DMS114 treated with DMSO at 0.1 percent for 48 hours (cell line): Measurements from ENCODE around the gene PDCD1LG2.
"Not testable (repeated sequence)": the region's sequence is repeated elsewhere in the genome, so short reads cannot be mapped to it uniquely, and the experiment has no call there.

Experiments used
- DNase-seq: peaks from one replicate; lab custom pipeline; 2025; ENCODE audit not compliant: unreplicated experiment; lab: John Stamatoyannopoulos, UW

PDCD1LG2 gene

DNA sequence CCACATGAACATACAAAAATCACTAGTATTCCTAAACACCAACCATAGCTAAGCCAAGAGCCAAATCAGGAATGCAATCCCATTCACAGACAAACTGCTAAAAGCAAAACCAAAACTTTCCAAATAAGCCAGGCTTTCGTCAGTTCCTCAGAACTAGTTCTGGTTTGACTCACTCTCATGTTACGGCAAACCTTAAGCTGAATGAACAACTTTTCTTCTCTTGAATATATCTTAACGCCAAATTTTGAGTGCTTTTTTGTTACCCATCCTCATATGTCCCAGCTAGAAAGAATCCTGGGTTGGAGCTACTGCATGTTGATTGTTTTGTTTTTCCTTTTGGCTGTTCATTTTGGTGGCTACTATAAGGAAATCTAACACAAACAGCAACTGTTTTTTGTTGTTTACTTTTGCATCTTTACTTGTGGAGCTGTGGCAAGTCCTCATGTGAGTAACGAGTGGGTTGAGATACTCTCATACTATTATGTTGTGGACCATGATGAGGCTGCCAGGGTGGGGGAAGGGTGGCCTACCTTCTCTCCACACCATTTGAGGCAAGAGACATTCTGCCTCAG is at the start of gene PDCD1LG2:
Gene PDCD1LG2, plus strand, starts transcription at position 172 of the 572 bp plus-strand sequence. CDS start 12,016 bp downstream, outside the sequence.
- DNase-seq = no peak

GRCh38 chr9:5464831-5465330 is 45.5 kb upstream of the PDCD1LG2 start:
- DNase-seq = not testable (repeated sequence)

GRCh38 chr9:5466005-5466404 is 44.3 kb upstream of the PDCD1LG2 start:
- DNase-seq = no peak

DNA sequence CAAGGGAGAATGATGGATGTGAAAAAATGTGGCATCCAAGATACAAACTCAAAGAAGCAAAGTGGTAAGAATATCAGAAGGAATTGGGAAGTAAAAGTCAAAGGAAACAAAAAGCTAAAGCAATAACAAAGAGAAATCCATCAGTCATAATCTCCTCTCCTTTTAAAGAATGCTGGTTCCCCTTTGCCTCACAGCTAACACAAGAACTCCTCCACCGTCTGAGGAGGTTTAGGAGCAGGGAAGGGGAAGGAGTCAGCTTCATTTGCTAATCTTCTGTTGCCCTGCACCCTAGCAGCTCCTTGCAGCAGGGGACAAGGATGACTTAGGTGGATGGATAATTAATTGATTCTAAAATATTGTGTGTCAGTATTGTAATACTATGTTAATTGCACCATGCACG is 43.6 kb upstream of the PDCD1LG2 start:
- DNase-seq = no peak

- DNase-seq = no peak
Measured at GRCh38 chr9:5468850-5469249, 41.5 kb upstream of the PDCD1LG2 start.

GRCh38 chr9:5470122-5470521 is 40.2 kb upstream of the PDCD1LG2 start:
- DNase-seq = no peak

GRCh38 chr9:5470816-5471215 is 39.5 kb upstream of the PDCD1LG2 start:
- DNase-seq = no peak

GRCh38 chr9:5475611-5476010 is 34.7 kb upstream of the PDCD1LG2 start:
- not testable (repeated sequence) for DNase-seq

GRCh38 chr9:5478206-5478605 is 32.1 kb upstream of the PDCD1LG2 start:
- DNase-seq = no peak

DNA sequence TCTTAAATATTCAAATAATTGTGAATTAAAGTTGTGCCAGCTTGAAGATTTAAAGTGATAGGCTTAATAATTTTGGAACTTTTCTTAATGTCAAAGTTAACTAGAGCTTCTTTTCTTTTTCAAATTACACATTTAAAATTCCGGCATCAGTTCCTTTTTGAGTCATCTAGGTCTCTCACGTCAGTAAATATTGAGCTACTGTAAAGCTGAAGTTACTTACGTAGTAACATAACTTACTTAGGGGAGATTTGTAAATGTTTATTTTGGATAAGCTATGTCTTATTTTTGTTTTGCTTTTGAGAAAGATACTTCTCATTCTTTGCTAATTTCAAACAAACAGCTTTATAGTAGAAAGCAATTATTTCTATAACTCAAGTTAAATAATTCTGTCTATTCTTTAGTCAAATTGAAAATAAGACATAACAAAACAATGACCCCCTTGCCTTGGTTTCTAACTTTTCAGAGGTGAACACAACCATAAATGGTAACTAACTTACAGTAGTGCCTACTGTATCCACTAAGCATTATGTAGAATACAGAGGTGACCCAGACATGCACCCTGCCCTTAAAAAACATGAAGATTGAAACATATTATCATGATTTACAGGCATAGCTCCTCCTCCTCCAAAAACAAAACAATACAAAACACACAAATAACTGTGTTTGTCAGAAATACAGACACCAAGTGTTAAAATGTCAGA is 30.2 kb upstream of the PDCD1LG2 start:
- no peak for DNase-seq

DNA sequence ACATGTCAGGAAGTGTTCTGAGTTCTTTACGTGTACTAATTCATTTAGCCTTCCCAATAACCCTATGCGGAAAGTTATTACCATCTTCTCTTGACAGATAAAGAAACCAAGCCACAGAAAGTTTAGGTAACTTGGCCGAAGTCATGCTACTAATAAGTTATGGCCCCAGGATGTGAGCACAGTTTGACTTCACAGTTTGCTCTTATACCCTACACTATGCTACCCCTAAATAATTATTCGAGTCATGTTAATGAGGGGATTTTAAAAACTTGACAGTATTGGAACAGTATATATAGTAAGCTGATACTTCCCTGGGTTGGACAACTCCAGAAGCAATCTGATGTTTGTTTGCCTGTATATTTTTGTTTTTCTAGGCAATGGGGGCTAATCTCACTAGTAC is 29.4 kb upstream of the PDCD1LG2 start:
- no peak for DNase-seq

- DNase-seq = no peak
Measured at GRCh38 chr9:5481322-5482040, 28.9 kb upstream of the PDCD1LG2 start.

GRCh38 chr9:5482194-5482593 is 28.1 kb upstream of the PDCD1LG2 start:
- no peak for DNase-seq

DNA sequence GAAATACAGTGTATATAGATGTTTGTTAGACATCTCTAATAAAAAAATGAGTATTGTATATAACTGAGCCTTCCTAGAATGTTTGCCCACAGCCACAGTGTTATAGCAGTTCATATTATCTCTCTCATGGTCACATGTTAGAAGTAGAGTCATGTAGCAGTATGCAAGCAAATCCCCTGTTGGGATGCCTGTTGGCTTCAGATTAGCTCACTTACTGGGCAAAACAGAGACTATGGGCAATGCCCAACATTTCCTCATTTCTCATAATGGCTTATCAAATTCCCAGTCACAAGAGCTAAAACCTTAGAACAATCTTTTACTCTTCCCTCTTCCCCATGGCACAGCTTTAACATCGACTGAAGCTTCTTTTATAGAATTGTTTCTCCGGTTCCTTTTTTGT is 27.0 kb upstream of the PDCD1LG2 start:
- DNase-seq = no peak

DNA sequence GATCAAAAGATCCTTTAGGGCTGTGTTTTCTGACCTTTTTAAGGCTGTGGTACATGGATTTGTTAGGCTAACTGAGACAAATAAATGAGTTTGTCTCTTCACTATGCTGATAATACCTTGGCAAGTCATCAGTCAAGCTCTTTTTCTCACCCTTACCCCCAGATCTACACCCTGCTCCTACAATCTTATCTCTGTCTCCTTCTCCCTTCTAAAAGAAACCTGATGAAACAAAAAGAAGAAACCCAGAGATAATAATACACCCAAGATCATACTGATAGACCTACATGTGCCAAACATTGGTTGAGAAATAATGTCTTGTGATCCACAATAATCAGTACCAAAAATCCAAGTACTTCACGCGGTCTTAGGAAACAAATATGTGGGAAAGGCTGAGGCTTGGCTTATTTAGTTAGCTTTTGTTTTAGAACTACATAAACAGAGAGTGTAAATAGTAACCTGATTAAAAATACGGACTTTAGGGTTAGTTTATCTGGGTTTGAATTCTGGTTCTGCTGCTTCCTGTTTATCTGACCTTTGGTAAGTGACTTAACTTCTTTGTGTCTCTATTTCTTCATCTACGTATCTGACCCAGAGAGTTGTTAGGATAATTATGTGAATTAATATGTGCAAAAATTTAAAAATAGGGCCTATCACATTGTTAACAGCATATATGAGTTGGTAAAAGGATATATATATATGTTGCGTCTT is 24.8 kb upstream of the PDCD1LG2 start:
- no peak for DNase-seq

DNA sequence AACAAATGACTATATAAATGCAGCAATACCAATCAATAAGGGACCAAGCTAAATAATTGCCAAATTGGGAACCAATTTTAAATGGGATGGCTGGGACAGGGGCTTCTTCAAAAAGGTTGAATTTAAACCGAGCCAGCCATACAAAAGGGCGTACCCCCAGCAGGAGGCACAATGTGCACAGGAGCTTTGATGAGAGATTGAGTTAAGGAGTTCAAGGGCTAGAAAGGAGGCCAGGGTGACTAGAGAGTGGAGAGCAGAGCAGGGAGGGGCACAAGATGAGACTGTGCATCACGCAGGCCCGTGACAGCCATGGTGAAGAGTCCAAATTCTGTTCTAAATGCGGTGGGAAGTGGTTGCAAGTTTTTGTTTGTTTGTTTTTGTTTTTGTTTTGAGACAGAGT is 23.3 kb upstream of the PDCD1LG2 start:
- DNase-seq = no peak

GRCh38 chr9:5488221-5489008 is 21.9 kb upstream of the PDCD1LG2 start:
- no peak for DNase-seq

GRCh38 chr9:5489630-5490490 is 20.5 kb upstream of the PDCD1LG2 start:
- DNase-seq = no peak

GRCh38 chr9:5492965-5493678 is 17.2 kb upstream of the PDCD1LG2 start:
- no peak for DNase-seq
